K562 treated with DMSO at 1 percent for 12 hours (cell line): ENCODE results near the gene SLC18A2. TPM values are rescaled to one million over a fixed set of nuclear protein-coding genes. Genes with fewer than 3 reads are reported as not detected.

Source experiments
- total RNA-seq: library from RNA; unstranded; fragments of 300-600 nt; gene quantifications from 2 replicates; pipeline ENCODE4 v1.2.3, GENCODE V29; 2022; ENCODE audit not compliant: insufficient read depth

The SLC18A2 gene
- total RNA-seq = 0.26 and 0.52 TPM in 2 replicates

DNA sequence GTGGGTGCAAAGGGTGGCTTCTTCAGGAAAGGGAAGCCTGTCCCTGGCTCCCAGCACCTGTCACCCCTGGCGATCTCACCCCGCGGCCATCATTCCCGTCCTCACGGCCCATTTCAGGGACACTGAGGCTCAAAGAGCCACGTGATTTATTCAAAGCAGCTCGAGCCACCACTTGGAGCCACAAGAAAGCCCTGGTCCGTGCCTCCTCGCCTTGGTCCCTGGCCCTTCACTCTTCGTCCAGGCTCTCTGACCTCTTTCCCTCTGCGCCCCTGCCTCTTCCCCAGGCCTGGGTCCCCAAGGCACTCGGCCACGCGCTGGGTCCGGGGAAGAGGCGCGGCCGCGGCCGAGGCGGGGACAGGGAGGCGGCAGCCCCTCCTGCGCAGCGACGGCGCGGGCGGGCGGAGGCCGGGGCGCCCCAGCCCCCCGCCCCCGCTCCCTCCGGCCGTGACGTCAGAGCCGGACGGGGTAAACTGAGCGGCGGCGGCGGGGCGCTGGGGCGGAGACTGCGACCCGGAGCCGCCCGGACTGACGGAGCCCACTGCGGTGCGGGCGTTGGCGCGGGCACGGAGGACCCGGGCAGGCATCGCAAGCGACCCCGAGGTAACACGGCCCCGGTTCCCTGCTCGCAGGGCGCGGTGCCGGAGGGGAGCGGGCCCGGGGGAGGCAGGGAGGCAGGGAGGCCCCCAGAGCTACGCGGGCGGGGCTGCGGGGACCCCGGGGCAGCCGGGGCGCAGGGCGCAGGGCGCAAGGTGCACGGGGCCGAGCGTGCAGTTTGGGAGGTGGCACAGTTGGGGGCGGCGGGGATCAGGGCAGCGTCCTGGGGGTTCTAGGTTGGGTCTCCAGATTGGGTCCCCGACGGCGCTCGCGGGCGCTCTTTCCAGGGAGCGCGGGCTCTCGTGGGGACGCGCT, at the start of gene SLC18A2:
SLC18A2 (plus strand) TSS at position 494 of the 909 bp plus-strand sequence. CDS start 580 bp downstream, outside the sequence.

GRCh38 chr10:117197189-117197588, 43.7 kb upstream of the SLC18A2 start, which contains the start of gene KCNK18:
TSS of gene KCNK18 (plus strand) at chr10:117197489. CDS start at chr10:117197489, 0 bp downstream.

Other genes starting within 250 kb of the SLC18A2 start
- gene SHTN1, start 235.9 kb upstream of the SLC18A2 start, total RNA-seq = 4.9 and 18.1 TPM in 2 replicates
- gene VAX1, start 102.8 kb upstream of the SLC18A2 start, total RNA-seq = not detected in 2 replicates
- not detected in 2 replicates for gene KCNK18, start 43.6 kb upstream of the SLC18A2 start, total RNA-seq
- gene PDZD8, start 134.3 kb downstream of the SLC18A2 start, total RNA-seq = 2.1 and 14.5 TPM in 2 replicates